Fibroblast of pulmonary artery (primary cell): ENCODE measurements around the gene FANCC.

Experiments used
- DNase-seq: peaks from one replicate; pipeline ENCODE4 v3.0.0-alpha.2; 2010; ENCODE audit warnings: low read depth
- H3K4me3 ChIP-seq: replicated peaks from 2 replicates; pipeline ENCODE4 v1.5.1; 2011; ENCODE audit warnings: low read depth, mild to moderate bottlenecking, control low read depth, low read length, moderate library complexity
- TF ChIP-seq, protein P1 (sequence below): IDR thresholded peaks from 2 replicates; pipeline ENCODE4 v1.5.1; 2011; ENCODE audit warnings: mild to moderate bottlenecking, control low read depth, low read length, inconsistent platforms; ENCODE audit errors: missing control alignments

Gene FANCC

DNA sequence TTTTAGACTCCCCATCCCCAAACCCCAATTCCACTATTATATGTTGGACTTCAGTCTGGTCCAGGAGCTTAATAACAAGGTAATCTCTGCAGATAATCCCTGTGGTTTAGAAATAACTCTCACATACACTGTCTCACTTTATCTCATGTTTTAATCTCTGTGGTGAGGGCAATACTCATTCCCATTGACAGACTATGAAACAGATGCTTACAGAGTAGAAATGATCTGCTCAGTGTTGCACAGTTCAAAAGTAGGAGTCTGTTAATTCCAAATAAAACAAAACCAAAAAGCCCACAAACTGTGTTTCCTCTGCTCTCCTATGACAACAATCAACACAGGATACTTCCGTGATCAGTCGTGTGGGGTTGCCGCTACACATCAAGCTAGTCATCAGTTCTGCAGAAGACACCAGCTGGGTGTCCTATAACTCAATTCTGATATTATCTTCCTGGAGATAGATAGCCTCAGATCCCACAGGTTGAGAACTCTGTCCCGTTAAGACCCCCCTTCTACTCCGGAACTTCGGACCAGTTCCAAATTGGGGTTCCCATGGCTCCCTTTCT, 26.3 kb upstream of the FANCC start:
- TF ChIP-seq, protein P1, sequence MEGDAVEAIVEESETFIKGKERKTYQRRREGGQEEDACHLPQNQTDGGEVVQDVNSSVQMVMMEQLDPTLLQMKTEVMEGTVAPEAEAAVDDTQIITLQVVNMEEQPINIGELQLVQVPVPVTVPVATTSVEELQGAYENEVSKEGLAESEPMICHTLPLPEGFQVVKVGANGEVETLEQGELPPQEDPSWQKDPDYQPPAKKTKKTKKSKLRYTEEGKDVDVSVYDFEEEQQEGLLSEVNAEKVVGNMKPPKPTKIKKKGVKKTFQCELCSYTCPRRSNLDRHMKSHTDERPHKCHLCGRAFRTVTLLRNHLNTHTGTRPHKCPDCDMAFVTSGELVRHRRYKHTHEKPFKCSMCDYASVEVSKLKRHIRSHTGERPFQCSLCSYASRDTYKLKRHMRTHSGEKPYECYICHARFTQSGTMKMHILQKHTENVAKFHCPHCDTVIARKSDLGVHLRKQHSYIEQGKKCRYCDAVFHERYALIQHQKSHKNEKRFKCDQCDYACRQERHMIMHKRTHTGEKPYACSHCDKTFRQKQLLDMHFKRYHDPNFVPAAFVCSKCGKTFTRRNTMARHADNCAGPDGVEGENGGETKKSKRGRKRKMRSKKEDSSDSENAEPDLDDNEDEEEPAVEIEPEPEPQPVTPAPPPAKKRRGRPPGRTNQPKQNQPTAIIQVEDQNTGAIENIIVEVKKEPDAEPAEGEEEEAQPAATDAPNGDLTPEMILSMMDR: no peak
- DNase-seq: no peak
- no peak overlapping the region for H3K4me3 ChIP-seq

DNA sequence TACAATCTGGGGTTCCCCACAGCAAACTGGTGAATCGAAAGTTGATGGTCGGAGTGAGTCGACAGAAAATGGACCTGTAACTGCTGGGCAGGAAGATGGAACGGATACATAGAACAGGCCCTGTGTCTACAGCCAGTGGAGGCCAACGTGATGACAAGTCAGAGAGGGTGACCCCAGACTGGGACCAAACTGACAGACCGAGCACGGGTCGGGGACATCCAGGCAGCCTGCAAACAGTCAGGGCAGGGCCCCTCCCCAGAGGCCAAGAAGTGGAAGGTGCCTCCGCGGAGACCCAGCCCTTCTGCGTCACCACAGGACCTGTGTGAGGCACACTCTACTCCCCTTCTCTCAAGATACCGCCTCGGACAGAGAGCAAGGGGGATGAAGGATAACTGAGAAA, 25.1 kb upstream of the FANCC start:
- TF ChIP-seq, protein P1: no peak

DNA sequence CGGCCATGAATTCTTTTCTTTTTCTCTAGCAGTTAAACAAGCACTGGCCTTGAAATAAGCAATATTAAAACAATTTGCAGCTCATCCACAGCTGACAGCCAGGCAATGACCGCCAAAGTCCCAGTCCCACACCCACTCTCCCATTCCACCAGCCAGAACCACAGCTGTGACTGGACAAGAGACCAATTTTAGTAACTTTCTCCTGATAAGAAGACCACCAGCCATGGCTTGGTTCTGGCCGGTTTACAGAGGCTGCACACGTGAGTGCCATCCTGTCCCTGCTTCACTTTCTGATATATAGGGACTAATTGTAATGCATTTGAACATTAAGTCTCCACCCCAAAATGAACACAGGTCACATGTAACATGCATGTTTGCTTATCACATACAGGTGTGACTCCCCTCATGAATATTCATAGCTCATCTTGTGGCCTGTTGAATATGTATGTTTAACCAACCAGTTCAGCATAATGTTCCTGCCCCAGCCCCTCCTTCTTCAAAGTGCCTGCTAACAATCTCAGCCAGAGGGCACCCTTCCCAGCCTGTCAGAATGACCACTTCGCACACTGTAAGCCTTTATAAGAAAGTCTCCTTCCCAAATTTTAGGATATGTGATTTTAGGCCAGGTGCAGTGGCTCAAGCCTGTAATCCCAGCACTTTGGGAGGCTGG, 23.9 kb upstream of the FANCC start:
- no peak overlapping the region for H3K4me3 ChIP-seq
- TF ChIP-seq, protein P1: peak; percentile 42
- peak; percentile 41 for DNase-seq

More for the DNA sequence above, 25.1 kb upstream of the FANCC start:
- no peak for DNase-seq
- H3K4me3 ChIP-seq: no peak overlapping the region

- H3K4me3 ChIP-seq: no peak overlapping the region
- TF ChIP-seq, protein P1: no peak
- DNase-seq: no peak
These were observed 20.7 kb upstream of the FANCC start for GRCh38 chr9:95338243-95338642.

- no peak overlapping the region for H3K4me3 ChIP-seq
- TF ChIP-seq, protein P1: peak; percentile 51
- DNase-seq: peak; percentile 17
These were observed 18.8 kb upstream of the FANCC start for GRCh38 chr9:95336281-95336680.

DNA sequence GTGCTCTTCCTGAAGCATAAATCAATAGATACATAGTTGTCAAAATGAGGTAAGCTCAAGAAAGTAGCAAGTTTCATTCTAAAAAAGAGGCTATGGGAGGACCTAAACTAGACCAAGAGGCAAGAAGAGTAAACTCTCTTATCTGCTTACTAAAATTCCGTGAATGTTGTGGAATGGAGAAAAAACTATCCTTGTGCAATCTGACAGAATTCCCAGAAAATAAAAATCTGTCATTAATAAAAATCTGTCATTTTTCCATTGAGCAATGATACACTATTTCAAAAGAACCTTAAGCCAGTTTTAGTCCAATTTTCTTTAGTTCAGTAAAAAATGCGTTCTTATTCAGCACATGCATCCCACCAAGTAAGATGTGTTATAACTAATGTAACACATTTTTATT, 15.9 kb upstream of the FANCC start:
- DNase-seq: peak; percentile 12
- TF ChIP-seq, protein P1: no peak
- no peak overlapping the region for H3K4me3 ChIP-seq

DNA sequence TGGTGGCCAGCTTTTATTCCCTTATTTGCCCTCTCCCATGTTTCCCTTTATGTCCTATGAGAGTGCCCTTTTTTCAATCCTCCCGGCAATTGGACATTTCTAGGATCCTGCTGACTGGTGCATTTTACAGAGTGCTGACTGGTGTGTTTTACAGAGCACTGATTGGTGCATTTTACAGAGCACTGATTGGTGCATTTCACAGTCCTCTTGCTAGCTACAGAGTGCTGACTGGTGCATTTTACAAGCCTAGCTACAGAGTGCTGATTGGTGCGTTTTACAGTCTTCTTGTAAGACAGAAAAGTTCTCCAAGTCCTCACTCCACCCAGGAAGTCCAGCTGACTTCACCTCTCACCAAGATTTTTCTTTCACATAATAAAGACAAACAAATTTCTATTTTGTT, 15.4 kb upstream of the FANCC start:
- no peak overlapping the region for H3K4me3 ChIP-seq
- DNase-seq: no peak
- TF ChIP-seq, protein P1: no peak
